ENCODE results near the gene MAN2A2.
"Not testable (repeated sequence)": the region's sequence is repeated elsewhere in the genome, so short reads cannot be mapped to it uniquely, and the experiment has no call there.

The MAN2A2 gene

GRCh38 chr15:90905306-90906180 lies 2.4 kb downstream of the MAN2A2 start:
- TF ChIP-seq JUND (IDR thresholded peaks at IDR 0.05; ENCODE audit: low read depth): no peak
- in situ Hi-C loops (cut with HindIII; ENCODE audit: low pct_unique_long_range_greater_than_20kb, low sequenced_read_pairs): no loop called here
- DNase-seq (ENCODE audit: low read depth in 1 of 2, low spot score in 1 of 2): no peak

DNA sequence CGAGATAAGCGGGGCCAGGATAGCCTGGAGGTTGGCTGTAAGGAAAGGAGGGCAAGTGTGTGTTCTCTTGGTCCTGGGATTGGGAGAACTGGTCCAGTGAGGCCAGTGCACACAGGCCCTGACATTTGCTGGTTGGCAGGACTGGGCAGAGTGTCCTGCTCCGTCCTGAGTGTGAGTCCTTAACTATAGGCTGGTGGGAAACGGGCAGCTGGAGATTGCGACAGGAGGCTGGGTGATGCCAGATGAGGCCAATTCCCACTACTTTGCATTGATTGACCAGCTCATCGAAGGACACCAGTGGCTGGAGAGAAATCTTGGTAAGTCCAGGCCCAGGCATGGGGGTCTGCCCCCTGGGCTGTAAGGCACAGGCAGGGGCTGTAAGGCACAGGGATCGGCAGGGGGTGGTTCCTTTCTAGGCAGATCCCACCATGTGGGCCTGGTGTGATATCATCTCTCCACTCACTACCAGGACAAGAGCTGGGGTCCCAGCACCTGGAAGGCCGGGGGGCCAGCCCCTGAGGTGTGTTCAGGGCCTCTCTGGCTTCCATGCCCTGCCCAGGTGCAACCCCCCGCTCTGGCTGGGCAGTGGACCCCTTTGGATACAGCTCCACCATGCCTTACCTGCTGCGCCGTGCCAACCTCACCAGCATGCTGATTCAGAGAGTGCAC lies 3.2 kb downstream of the MAN2A2 start:
- in situ Hi-C loops (cut with HindIII; ENCODE audit: low pct_unique_long_range_greater_than_20kb, low sequenced_read_pairs): no loop called here
- TF ChIP-seq JUND (IDR thresholded peaks at IDR 0.05; ENCODE audit: low read depth): no peak
- DNase-seq (ENCODE audit: low read depth in 1 of 2, low spot score in 1 of 2): no peak

GRCh38 chr15:90907051-90907660 lies 4.1 kb downstream of the MAN2A2 start:
- in situ Hi-C loops (cut with HindIII; ENCODE audit: low pct_unique_long_range_greater_than_20kb, low sequenced_read_pairs): no loop called here
- no peak for TF ChIP-seq JUND (IDR thresholded peaks at IDR 0.05; ENCODE audit: low read depth)
- no peak for DNase-seq (ENCODE audit: low read depth in 1 of 2, low spot score in 1 of 2)

- in situ Hi-C loops (cut with HindIII; ENCODE audit: low pct_unique_long_range_greater_than_20kb, low sequenced_read_pairs): no loop called here
- no peak for DNase-seq (ENCODE audit: low read depth in 1 of 2, low spot score in 1 of 2)
- TF ChIP-seq JUND (IDR thresholded peaks at IDR 0.05; ENCODE audit: low read depth): no peak
These were observed 4.9 kb downstream of the MAN2A2 start for GRCh38 chr15:90907838-90908507.

GRCh38 chr15:90909449-90909848 lies 6.3 kb downstream of the MAN2A2 start:
- DNase-seq (ENCODE audit: low read depth in 1 of 2, low spot score in 1 of 2); in situ Hi-C loops (cut with HindIII; ENCODE audit: low pct_unique_long_range_greater_than_20kb, low sequenced_read_pairs): not testable (repeated sequence)

- TF ChIP-seq JUND (IDR thresholded peaks at IDR 0.05; ENCODE audit: low read depth): no peak
- no peak for DNase-seq (ENCODE audit: low read depth in 1 of 2, low spot score in 1 of 2)
- in situ Hi-C loops (cut with HindIII; ENCODE audit: low pct_unique_long_range_greater_than_20kb, low sequenced_read_pairs): no loop called here
These were observed 6.9 kb downstream of the MAN2A2 start for GRCh38 chr15:90909976-90910375.

DNA sequence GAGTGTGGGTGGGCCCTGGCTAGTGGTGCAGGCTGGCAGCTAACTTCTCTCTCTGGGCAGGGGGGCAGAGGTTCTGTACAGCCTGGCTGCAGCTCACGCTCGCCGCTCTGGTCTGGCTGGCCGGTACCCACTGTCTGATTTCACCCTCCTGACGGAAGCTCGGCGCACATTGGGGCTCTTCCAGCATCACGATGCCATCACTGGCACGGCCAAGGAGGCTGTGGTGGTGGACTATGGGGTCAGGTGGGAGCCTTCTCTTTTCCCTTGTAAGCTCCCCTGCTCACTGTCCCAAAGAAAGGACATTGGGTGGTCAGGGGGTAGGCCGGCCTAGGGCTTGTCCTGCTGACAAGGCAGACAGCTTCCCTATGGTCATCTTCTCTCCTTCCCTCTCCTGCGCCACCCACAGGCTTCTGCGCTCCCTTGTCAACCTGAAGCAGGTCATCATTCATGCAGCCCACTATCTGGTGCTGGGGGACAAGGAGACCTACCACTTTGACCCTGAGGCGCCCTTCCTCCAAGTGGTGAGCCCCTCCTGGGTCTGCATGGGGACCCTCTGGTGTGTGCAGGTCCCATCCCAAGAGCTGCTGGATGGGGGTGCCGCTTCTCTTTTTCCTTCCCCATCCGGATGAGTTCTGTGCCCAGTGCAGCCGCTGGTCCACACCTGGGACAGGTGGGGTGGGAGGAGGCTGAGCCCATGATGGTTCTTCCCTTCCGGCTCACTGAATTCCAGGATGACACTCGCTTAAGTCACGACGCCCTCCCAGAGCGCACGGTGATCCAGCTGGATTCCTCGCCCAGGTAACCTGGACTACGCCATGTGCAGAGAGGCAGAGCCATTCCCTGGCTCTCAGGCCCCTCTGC lies 7.6 kb downstream of the MAN2A2 start:
- in situ Hi-C loops (cut with HindIII; ENCODE audit: low pct_unique_long_range_greater_than_20kb, low sequenced_read_pairs): no loop called here
- DNase-seq (ENCODE audit: low read depth in 1 of 2, low spot score in 1 of 2): no peak
- TF ChIP-seq JUND (IDR thresholded peaks at IDR 0.05; ENCODE audit: low read depth): no peak

- TF ChIP-seq JUND (IDR thresholded peaks at IDR 0.05; ENCODE audit: low read depth): no peak
- in situ Hi-C loops (cut with HindIII; ENCODE audit: low pct_unique_long_range_greater_than_20kb, low sequenced_read_pairs): no loop called here
- no peak for DNase-seq (ENCODE audit: low read depth in 1 of 2, low spot score in 1 of 2)
These were observed 8.2 kb downstream of the MAN2A2 start for GRCh38 chr15:90911302-90911623.

DNA sequence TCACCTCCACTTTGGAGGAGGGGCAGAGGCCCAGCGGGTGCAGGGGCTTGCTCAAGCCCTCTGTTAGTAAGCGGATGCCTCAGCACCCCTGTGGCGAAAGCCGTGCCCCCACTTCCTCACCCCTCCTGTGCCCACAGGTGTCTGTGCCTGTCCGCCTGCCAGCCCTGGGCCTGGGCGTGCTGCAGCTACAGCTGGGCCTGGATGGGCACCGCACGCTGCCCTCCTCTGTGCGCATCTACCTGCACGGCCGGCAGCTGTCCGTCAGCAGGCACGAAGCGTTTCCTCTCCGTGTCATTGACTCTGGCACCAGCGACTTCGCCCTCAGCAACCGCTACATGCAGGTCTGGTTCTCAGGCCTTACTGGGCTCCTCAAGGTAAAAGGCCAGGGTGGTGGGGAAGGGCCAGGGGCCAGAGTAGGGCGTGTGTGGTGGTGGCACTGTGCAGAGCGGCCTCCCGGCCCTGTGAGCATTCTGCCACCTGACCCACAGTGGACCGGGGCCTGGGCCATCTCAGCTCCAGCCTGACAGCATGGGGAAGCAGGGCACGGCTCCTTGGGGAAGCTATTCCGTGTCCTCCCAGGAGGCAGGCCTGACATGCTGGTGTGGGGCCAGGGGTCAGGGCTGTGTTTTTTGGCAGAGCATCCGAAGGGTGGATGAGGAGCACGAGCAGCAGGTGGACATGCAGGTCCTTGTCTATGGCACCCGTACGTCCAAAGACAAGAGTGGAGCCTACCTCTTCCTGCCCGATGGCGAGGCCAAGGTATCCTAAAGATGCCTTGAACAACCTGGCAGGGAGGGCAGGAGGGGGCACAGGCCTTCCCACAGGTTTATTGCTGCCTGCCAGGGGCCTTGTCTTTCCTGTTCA lies 9.0 kb downstream of the MAN2A2 start:
- no peak for DNase-seq (ENCODE audit: low read depth in 1 of 2, low spot score in 1 of 2)
- TF ChIP-seq JUND (IDR thresholded peaks at IDR 0.05; ENCODE audit: low read depth): no peak
- in situ Hi-C loops (cut with HindIII; ENCODE audit: low pct_unique_long_range_greater_than_20kb, low sequenced_read_pairs): no loop called here

DNA sequence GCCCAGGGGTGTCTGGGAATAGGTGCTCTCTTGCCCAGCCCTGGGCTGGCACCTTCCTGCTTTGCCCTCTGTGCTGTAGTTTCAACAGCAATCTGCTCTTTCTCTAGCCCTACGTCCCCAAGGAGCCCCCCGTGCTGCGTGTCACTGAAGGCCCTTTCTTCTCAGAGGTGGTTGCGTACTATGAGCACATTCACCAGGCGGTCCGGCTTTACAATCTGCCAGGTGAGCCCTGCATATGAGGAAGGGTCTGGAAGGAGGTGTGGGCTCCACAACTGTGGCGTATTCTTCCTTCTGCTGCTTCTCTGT lies 9.6 kb downstream of the MAN2A2 start:
- no peak for TF ChIP-seq JUND (IDR thresholded peaks at IDR 0.05; ENCODE audit: low read depth)
- in situ Hi-C loops (cut with HindIII; ENCODE audit: low pct_unique_long_range_greater_than_20kb, low sequenced_read_pairs): no loop called here
- DNase-seq (ENCODE audit: low read depth in 1 of 2, low spot score in 1 of 2): no peak

DNA sequence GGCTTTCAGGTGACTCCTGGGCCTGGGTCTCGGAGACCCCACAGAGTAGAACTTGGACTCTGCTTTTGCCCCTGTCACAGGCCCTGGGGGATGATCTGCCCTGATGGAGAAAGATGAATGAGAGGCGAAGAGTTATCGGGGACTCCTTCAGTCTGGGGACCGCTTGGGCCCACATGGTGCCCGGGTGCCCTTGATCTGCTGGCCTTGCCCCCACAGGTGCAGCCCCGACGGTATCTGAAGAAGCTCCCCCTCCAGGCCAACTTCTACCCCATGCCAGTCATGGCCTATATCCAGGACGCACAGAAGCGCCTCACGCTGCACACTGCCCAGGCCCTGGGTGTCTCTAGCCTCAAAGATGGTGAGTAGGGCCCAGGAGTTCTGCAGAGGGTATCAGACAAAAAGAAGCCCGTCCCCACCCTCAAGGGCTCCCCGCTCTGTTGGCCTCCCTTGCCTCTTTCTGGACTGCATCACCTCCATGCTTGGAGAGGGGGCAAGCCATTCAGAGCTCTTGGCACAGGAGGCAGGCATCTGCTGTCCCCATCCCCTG lies 10.4 kb downstream of the MAN2A2 start:
- no peak for TF ChIP-seq JUND (IDR thresholded peaks at IDR 0.05; ENCODE audit: low read depth)
- in situ Hi-C loops (cut with HindIII; ENCODE audit: low pct_unique_long_range_greater_than_20kb, low sequenced_read_pairs): no loop called here

More for the DNA sequence above, 10.4 kb downstream of the MAN2A2 start:
- no peak for DNase-seq (ENCODE audit: low read depth in 1 of 2, low spot score in 1 of 2)

All from T47D (cell line).